Lower leg skin (tissue), 3 donors: Measurements from ENCODE around the gene NOC4L.

Experiments
- POLR2A ChIP-seq, 2 donors: fragments of 450-650 bp; IDR thresholded peaks; one replicate each; pipeline ENCODE4 v1.6.1; 2016 to 2017; ENCODE audit warnings: antibody characterized with exemption in 2 of 2, mild to moderate bottlenecking in 1 of 2, moderate library complexity in 1 of 2
- TF ChIP-seq, protein P1 (sequence below), 3 donors: fragments of 450-650 bp; IDR thresholded peaks; one replicate each; pipeline ENCODE4 v1.5.1; 2016; ENCODE audit warnings: antibody characterized with exemption in 3 of 3, mild to moderate bottlenecking in 3 of 3, moderate library complexity in 2 of 3

GRCh38 chr12:132157733-132158409 lies 13.6 kb downstream of the NOC4L start:
- no peak for TF ChIP-seq POLR2A (IDR thresholded peaks at IDR 0.05)
- TF ChIP-seq, protein P1, sequence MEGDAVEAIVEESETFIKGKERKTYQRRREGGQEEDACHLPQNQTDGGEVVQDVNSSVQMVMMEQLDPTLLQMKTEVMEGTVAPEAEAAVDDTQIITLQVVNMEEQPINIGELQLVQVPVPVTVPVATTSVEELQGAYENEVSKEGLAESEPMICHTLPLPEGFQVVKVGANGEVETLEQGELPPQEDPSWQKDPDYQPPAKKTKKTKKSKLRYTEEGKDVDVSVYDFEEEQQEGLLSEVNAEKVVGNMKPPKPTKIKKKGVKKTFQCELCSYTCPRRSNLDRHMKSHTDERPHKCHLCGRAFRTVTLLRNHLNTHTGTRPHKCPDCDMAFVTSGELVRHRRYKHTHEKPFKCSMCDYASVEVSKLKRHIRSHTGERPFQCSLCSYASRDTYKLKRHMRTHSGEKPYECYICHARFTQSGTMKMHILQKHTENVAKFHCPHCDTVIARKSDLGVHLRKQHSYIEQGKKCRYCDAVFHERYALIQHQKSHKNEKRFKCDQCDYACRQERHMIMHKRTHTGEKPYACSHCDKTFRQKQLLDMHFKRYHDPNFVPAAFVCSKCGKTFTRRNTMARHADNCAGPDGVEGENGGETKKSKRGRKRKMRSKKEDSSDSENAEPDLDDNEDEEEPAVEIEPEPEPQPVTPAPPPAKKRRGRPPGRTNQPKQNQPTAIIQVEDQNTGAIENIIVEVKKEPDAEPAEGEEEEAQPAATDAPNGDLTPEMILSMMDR (IDR thresholded peaks at IDR 0.05), result no peak
